Liver (tissue), 3 donors: ENCODE measurements around the gene KATNAL2.

Source experiments
- CTCF ChIP-seq: fragments of 150-350 bp; IDR thresholded peaks from 2 replicates; pipeline ENCODE4 v1.5.1; 2017; ENCODE audit warnings: improper control_type of control experiment, low read depth, low read length; ENCODE audit not compliant: missing input control
- EGR1 ChIP-seq, 2 donors: IDR thresholded peaks; 2 replicates each; pipeline ENCODE4 v1.6.1; 2016 to 2018; ENCODE audit warnings: antibody characterized with exemption in 2 of 2, low read depth in 2 of 2
- GABPA ChIP-seq, 2 donors: IDR thresholded peaks in 1 of 2; conservative IDR thresholded peaks in 1 of 2; 2 replicates each; pipeline ENCODE4 v1.6.1; 2016; ENCODE audit warnings: antibody characterized with exemption in 2 of 2, mild to moderate bottlenecking in 1 of 2, moderate library complexity in 1 of 2
- HNF4G ChIP-seq: IDR thresholded peaks from 2 replicates; pipeline ENCODE4 v1.6.1; 2016; ENCODE audit warnings: antibody characterized with exemption
- MAX ChIP-seq: IDR thresholded peaks from 2 replicates; pipeline ENCODE4 v1.6.1; 2016; ENCODE audit warnings: antibody characterized with exemption
- NR2F2 ChIP-seq: IDR thresholded peaks from 2 replicates; pipeline ENCODE4 v1.6.1; 2016; ENCODE audit warnings: antibody characterized with exemption
- REST ChIP-seq: IDR thresholded peaks from 2 replicates; pipeline ENCODE4 v1.6.1; 2016; ENCODE audit warnings: antibody characterized with exemption, mild to moderate bottlenecking
- TAF1 ChIP-seq: conservative IDR thresholded peaks from 2 replicates; pipeline ENCODE4 v1.6.1; 2016; ENCODE audit warnings: antibody characterized with exemption, mild to moderate bottlenecking
- ZBTB33 ChIP-seq: IDR thresholded peaks from 2 replicates; pipeline ENCODE4 v1.6.1; 2016; ENCODE audit warnings: antibody characterized with exemption
- donor health status: healthy.
- donor health status: healthy.

- no peak for TF ChIP-seq CTCF
- TF ChIP-seq TAF1: no peak
- TF ChIP-seq NR2F2: no peak
- no peak for TF ChIP-seq ZBTB33
- TF ChIP-seq EGR1 (IDR thresholded peaks at IDR 0.05; ENCODE audit: low read depth in 2 of 2): no peak
- no peak for TF ChIP-seq MAX
- no peak for TF ChIP-seq REST
- no peak for TF ChIP-seq GABPA (IDR thresholded peaks at IDR 0.05 in 1 of 2, conservative IDR thresholded peaks at IDR 0.05 in 1 of 2)
- no peak for TF ChIP-seq HNF4G
These were observed 25.6 kb upstream of the KATNAL2 start for GRCh38 chr18:46891742-46892214.
